C4-2B (cell line): ENCODE data around the gene ZNF584.

Experiments used
- H3K27ac ChIP-seq: fragments of 450-650 bp; 2 replicates; pipeline ENCODE4 v1.5.1; 2017
- ZFX ChIP-seq: fragments of 450-650 bp; IDR thresholded peaks from 2 replicates; pipeline ENCODE4 v1.6.1; 2017
- TF ChIP-seq, protein P1 (sequence below): fragments of 450-650 bp; conservative IDR thresholded peaks from 2 replicates; pipeline ENCODE4 v1.5.1; 2017; ENCODE audit warnings: mild to moderate bottlenecking

ZNF584 gene

DNA sequence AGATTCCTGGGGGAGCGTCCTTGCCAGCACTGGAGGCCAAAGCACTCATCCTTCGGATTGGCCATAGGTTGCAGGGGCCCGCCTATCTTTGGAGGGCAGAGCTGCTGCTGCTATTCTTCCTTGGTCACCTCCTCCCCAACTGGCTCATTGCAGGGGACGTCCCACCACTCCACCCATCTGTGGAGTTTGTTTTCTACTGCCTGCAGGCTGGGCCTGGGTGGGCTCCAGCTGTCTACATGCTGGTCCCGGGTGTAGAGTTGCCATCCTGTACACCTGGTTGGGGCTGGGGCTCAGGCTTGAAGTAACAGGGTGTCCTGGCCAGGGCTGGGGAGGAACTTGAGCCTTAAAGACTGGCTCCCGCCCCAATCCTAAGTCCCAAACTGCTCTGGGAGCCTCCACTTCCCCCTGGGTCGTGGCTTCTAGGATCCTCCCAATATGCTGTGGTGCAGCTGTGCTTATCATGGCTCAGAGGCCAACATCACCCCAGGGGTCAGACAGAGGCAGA, 10.9 kb upstream of the ZNF584 start:
- TF ChIP-seq ZFX: no peak
- TF ChIP-seq, protein P1, sequence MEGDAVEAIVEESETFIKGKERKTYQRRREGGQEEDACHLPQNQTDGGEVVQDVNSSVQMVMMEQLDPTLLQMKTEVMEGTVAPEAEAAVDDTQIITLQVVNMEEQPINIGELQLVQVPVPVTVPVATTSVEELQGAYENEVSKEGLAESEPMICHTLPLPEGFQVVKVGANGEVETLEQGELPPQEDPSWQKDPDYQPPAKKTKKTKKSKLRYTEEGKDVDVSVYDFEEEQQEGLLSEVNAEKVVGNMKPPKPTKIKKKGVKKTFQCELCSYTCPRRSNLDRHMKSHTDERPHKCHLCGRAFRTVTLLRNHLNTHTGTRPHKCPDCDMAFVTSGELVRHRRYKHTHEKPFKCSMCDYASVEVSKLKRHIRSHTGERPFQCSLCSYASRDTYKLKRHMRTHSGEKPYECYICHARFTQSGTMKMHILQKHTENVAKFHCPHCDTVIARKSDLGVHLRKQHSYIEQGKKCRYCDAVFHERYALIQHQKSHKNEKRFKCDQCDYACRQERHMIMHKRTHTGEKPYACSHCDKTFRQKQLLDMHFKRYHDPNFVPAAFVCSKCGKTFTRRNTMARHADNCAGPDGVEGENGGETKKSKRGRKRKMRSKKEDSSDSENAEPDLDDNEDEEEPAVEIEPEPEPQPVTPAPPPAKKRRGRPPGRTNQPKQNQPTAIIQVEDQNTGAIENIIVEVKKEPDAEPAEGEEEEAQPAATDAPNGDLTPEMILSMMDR: no peak
- H3K27ac ChIP-seq: no peak overlapping the region

DNA sequence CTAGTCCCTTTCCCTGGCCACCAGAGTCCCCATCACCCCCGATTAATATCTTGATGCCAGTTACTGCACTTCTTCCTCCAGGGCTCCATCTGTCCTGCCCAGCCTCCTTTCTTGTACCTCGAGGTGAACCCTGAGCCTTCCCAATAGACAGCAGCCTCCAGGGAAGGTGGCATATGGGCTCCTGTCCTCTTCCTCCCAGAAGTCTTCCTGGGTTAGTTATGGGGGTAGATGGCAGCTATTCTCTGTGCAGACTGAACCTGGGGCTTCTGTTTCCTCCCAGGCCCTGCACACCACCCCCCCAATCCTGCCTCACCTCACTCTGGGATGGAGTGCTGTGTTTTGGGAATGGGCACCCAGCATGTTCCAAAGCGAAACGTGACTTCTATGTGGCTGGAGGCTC, 10.4 kb upstream of the ZNF584 start:
- TF ChIP-seq, protein P1: no peak
- TF ChIP-seq ZFX: no peak
- no peak overlapping the region for H3K27ac ChIP-seq

DNA sequence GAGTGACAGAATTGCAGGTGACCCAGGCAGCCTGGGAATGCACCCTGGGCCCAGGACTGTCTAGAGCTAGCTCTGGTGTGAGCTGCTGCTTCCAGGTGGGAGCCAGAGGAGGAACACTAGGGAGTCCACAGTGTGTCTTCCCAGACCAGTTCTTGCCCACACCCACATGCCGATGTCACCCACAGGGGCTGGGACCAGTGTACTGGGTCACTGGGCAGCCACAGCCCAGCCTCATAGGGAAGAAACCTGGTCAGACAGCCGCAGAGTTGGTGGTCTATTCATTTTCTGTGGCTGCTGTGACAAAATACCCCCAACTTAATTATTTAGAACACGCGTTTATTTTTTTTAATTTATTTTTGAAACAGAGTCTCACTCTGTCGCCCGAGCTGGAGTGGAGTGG, 9.9 kb upstream of the ZNF584 start:
- TF ChIP-seq, protein P1: no peak
- no peak for TF ChIP-seq ZFX
- no peak overlapping the region for H3K27ac ChIP-seq

DNA sequence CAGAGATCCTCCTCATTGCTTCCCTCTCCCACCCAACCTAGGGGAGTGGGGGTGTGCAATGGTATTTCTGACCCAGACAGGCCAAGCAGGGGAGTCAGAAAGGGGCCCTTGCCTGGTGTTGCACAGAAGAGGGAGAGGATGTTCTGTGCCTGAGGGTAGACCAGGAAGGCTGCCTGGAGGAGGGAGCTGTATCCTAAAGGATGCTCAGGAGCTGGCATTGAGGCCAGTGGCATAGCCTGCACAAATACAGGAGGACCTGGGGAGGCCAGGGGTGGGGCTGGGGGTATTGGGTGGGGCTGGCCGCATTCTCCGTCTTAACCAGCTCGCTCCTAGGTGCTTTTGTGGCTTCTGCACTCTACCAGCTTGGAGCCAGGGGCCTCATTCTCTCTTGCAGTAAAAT, 8.5 kb upstream of the ZNF584 start:
- H3K27ac ChIP-seq: peak overlapping the region; percentile 76; the same call in 1 of the 2 replicates
- no peak for TF ChIP-seq ZFX
- TF ChIP-seq, protein P1: no peak

DNA sequence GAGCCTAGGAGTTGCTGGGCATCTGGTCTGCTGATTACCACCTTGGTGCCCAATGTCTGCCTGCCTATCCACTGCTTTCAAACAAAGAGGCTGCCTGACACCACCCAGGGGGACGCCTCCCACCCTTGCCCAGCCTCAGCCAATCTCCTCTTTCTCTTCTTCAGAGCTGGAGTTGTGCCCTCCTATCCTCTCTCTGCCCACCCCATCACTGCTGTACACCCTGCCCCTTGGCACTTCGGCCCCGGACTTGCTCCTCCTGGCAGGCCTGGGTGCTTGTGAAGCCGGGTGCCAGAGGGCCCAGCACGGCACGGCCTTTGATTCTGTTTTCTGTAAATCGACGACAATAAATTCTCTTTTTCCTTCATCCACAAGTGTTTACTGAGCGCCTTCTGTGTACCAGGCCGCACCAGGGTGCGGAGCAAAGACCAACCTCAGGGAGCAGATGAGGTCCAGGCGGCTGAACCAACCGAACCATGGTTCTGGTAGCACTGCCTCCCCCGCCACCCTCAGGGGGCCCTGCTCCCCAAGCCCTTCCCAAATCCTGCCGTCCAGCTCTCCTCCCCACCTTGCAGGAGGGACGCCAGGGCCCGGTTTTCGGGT, 8.0 kb upstream of the ZNF584 start:
- TF ChIP-seq ZFX: peak; percentile 34; the same call in 1 of the 2 replicates
- TF ChIP-seq, protein P1: no peak

DNA sequence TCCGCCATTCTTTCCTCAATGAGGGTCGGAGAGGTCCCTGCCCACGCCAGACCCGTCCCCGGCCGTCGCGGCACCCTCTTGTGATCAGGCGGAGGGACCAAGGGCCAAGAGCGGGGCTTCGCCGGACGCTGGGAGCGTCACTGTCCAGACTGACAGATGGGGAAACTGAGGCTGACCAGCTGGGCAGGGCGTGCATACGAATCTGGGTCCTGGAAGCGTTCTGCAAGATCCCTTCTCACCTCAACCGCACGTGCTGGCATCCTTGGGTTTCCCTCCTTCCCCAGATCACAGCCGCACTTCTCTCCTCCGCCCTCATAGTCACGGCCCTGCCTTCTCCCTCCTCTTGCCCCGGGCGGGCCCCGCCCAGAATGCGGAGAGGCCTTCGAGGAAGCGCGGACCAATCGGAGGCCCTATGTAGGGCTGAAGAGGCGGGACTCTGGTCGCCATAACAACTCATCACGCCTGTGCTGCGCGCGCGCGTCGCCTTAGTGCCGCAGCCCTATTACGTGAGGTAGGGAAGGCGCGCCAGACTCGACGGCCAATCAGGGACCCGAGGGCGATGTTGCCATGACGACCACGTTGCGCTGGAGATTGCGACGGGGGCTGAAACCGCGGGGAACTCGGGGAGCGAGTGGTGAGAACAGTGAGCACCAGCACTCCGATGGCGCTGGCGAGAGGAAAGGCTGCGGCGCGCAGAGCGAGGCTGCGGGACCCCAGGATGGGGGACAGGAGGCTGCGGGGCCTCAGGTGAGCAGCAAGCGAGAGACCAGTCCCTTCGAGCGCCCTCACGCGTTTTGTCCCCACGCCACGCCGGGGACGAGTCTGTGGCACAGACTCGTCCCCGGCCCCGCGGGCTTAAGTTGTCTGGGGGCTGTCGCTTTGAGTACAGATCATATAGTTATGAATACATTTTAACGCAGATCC, 7.3 kb upstream of the ZNF584 start:
- H3K27ac ChIP-seq: peak overlapping the region; percentile 76
- TF ChIP-seq ZFX: no peak
- TF ChIP-seq, protein P1: no peak

More for the DNA sequence above, 8.0 kb upstream of the ZNF584 start:
- peak overlapping the region; percentile 76 for H3K27ac ChIP-seq
